Liver (tissue), 9 donors: ENCODE measurements around the gene CLMN. TPM values are rescaled to one million over a fixed set of nuclear protein-coding genes. Genes with fewer than 3 reads are reported as not detected.

Source experiments
- DNase-seq: peaks from one replicate; pipeline ENCODE4 v3.0.0-alpha.2; 2017; ENCODE audit warnings: low spot score
- H3K27ac ChIP-seq, 2 donors: one replicate each; pipeline ENCODE4 v1.7.0; 2013; ENCODE audit warnings: inconsistent platforms in 2 of 2, low read length in 2 of 2, control low read depth in 1 of 2, low read depth in 1 of 2, mild to moderate bottlenecking in 1 of 2
- H3K27me3 ChIP-seq, 4 donors: one replicate each; pipeline versions ENCODE4 v1.6.1 to v1.7.0; 2013; ENCODE audit warnings: low read length in 3 of 4, inconsistent platforms in 1 of 4, mild to moderate bottlenecking in 1 of 4, moderate library complexity in 1 of 4; ENCODE audit not compliant: control insufficient read depth in 4 of 4, insufficient read depth in 4 of 4
- H3K36me3 ChIP-seq, 4 donors: one replicate each; pipeline versions ENCODE4 v1.6.1 to v1.7.0; 2013; ENCODE audit warnings: low read length in 3 of 4, mild to moderate bottlenecking in 3 of 4, low read depth in 1 of 4, moderate library complexity in 1 of 4; ENCODE audit not compliant: control insufficient read depth in 4 of 4, insufficient read depth in 3 of 4
- H3K4me1 ChIP-seq, 4 donors: one replicate each; pipeline versions ENCODE4 v1.6.1 to v1.7.0; 2013; ENCODE audit warnings: low read length in 3 of 4, mild to moderate bottlenecking in 3 of 4, moderate library complexity in 1 of 4; ENCODE audit not compliant: control insufficient read depth in 4 of 4, insufficient read depth in 4 of 4
- H3K4me3 ChIP-seq, 3 donors: one replicate each; pipeline versions ENCODE4 v1.6.1 to v1.7.0; 2013; ENCODE audit warnings: low read length in 3 of 3, control low read depth in 1 of 3, low read depth in 1 of 3, mild to moderate bottlenecking in 1 of 3
- H3K9ac ChIP-seq, 2 donors: one replicate each; pipeline ENCODE4 v1.7.0; 2013; ENCODE audit warnings: low read length in 2 of 2, mild to moderate bottlenecking in 2 of 2, moderate library complexity in 2 of 2, control low read depth in 1 of 2, low read depth in 1 of 2
- H3K9me3 ChIP-seq, 4 donors: one replicate each; pipeline versions ENCODE4 v1.6.1 to v1.7.0; 2013; ENCODE audit warnings: low read length in 3 of 4; ENCODE audit not compliant: control insufficient read depth in 4 of 4
- FOXA1 ChIP-seq: IDR thresholded peaks from 2 replicates; pipeline ENCODE4 v1.6.1; 2016; ENCODE audit warnings: antibody characterized with exemption
- FOXA2 ChIP-seq: IDR thresholded peaks from 2 replicates; pipeline ENCODE4 v1.6.1; 2016; ENCODE audit warnings: antibody characterized with exemption
- GABPA ChIP-seq, 2 donors: IDR thresholded peaks in 1 of 2; conservative IDR thresholded peaks in 1 of 2; 2 replicates each; pipeline ENCODE4 v1.6.1; 2016; ENCODE audit warnings: antibody characterized with exemption in 2 of 2, mild to moderate bottlenecking in 1 of 2, moderate library complexity in 1 of 2
- HNF4G ChIP-seq: IDR thresholded peaks from 2 replicates; pipeline ENCODE4 v1.6.1; 2016; ENCODE audit warnings: antibody characterized with exemption
- JUND ChIP-seq, 2 donors: IDR thresholded peaks; 2 replicates each; pipeline ENCODE4 v1.6.1; 2016; ENCODE audit warnings: antibody characterized with exemption in 2 of 2
- RAD21 ChIP-seq, 2 donors: IDR thresholded peaks; 2 replicates each; pipeline ENCODE4 v1.6.1; 2016; ENCODE audit warnings: antibody characterized with exemption in 2 of 2, mild to moderate bottlenecking in 2 of 2
- RXRA ChIP-seq, 2 donors: IDR thresholded peaks; 2 replicates each; pipeline ENCODE4 v1.6.1; 2017 to 2018; ENCODE audit warnings: antibody characterized with exemption in 2 of 2, mild to moderate bottlenecking in 1 of 2
- SP1 ChIP-seq: IDR thresholded peaks from 2 replicates; pipeline ENCODE4 v1.6.1; 2018; ENCODE audit warnings: antibody characterized with exemption, mild to moderate bottlenecking
- TAF1 ChIP-seq: conservative IDR thresholded peaks from 2 replicates; pipeline ENCODE4 v1.6.1; 2016; ENCODE audit warnings: antibody characterized with exemption, mild to moderate bottlenecking
- YY1 ChIP-seq: IDR thresholded peaks from 2 replicates; pipeline ENCODE4 v1.6.1; 2016; ENCODE audit warnings: antibody characterized with exemption, mild to moderate bottlenecking
- whole genome bisulfite sequencing: extraction: QIAGEN DNeasy Blood & Tissue Kit; methylation state at CpG from one replicate; pipeline ENCODE4 v1.1.7; 2013; 5-methylcytosine and 5-hydroxymethylcytosine counted together
- polyA plus RNA-seq, 2 donors: library from polyadenylated mRNA; stranded (reverse) in 1 of 2; unstranded in 1 of 2; fragments of 200-250 nt in 1 of 2; fragments of >200 nt in 1 of 2; fragmentation: Nextera tagmentation in 1 of 2; extraction: Ambion mirVana in 1 of 2; gene quantifications; one replicate each; pipeline versions ENCODE4 v1.2.1 to v1.2.3, GENCODE V29; 2013 to 2015
- total RNA-seq, 2 donors: library from RNA; depleted of rRNA; stranded (reverse); fragments of >200 nt; gene quantifications; one replicate each; pipeline ENCODE4 v1.2.3, GENCODE V29; 2014
- TF ChIP-seq, protein P1 (sequence below): IDR thresholded peaks from 2 replicates; pipeline ENCODE4 v1.6.1; 2016; ENCODE audit warnings: antibody characterized with exemption
- TF ChIP-seq, protein P2 (sequence below): fragments of 150-350 bp; IDR thresholded peaks from 2 replicates; pipeline ENCODE4 v1.5.1; 2017; ENCODE audit warnings: improper control_type of control experiment, low read depth, low read length; ENCODE audit not compliant: missing input control
- TF ChIP-seq, protein P3 (sequence below): IDR thresholded peaks from 2 replicates; pipeline ENCODE4 v1.6.1; 2016; ENCODE audit warnings: antibody characterized with exemption
- TF ChIP-seq, protein P4 (sequence below): IDR thresholded peaks from 2 replicates; pipeline ENCODE4 v1.6.1; 2016; ENCODE audit warnings: antibody characterized with exemption
- TF ChIP-seq, protein P5 (sequence below): IDR thresholded peaks from 2 replicates; pipeline ENCODE4 v1.6.1; 2016; ENCODE audit warnings: antibody characterized with exemption, mild to moderate bottlenecking
- donor health status: healthy.
- donor health status: healthy.
- donor health status: healthy.
- donor health status: healthy.
- donor health status: healthy.

CLMN gene
- total and polyA plus RNA-seq, 4 donors: 6.0 to 41.1 (median 24.1) TPM

DNA sequence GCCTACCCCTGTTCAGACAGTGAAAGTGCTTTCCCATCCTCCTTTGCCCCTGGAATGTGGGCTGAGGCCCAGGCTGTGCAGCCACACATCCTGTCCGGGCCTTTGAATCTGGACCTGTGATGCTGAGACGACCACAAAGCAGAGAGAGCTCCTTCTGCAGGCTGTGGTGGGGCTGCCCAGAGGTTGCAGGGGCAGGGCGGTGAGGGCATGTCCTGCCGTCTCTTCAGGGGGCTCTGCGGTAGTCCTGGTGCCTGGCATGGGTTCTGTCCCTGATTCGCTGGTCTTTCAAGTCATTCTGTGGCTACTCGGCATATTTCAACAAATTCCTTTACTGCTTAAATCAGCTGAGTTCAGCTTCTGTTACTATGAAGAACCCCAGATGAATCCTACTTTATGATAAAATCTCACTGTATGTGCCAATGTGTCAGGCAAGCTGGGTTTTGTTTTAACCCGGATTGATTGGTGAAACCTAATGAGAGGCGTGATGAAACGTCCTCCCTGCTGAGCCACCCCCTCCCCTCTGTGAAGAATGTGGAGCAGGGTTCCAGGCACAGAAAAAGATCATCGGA is 99.0 kb downstream of the CLMN start (continued):
- TF ChIP-seq, protein P1, sequence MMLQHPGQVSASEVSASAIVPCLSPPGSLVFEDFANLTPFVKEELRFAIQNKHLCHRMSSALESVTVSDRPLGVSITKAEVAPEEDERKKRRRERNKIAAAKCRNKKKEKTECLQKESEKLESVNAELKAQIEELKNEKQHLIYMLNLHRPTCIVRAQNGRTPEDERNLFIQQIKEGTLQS: no peak
- no peak for TF ChIP-seq JUND (IDR thresholded peaks at IDR 0.05)
- no peak for TF ChIP-seq YY1
- no peak for TF ChIP-seq TAF1
- no peak for TF ChIP-seq FOXA1
- TF ChIP-seq SP1: no peak

DNA sequence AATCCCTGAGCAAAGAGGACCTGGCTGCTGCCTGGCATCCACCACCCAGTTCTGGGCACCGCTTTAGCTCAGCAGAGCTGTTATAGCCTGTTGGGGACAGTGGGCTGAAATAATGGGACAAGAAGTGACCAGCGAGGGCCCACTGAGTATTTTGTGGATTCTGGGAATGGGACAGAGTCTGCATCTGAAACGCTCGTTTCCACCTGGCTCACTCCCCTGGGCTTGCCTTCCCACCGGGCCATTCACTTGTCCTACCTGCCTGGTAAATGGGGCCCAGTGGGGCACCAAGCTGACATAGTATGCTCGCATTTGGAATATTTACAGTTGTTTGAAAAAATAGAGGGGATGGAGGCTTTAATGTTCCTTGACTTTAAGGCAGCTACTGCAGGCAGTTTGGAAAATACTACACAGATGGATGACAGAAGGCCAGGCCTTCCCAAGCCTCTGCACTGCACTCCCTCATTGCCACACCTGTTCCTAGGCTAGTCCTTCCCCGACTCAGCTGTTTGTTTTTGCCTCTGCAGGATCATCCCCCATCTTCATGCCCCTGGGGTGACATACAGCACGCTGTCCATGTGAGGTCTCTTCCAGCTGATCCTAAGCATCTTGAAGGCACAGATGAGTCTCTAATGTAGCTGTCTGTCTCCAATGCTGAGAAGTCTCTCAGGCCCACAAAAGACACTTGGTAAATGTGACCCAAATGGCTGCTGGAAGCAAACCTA is 101.1 kb downstream of the CLMN start:
- H3K9ac ChIP-seq: no peak overlapping the region
- H3K4me3 ChIP-seq: no peak overlapping the region
- no peaks in the 10 kb centered on the region for H3K27me3 ChIP-seq
- H3K36me3 ChIP-seq: peaks cover 0 to 5% (median 0%) of the 10 kb centered on the region in 4 donors
- no peak for DNase-seq
- no peak overlapping the region for H3K27ac ChIP-seq
- no peaks in the 10 kb centered on the region for H3K9me3 ChIP-seq
- H3K4me1 ChIP-seq: peaks cover 18 to 32% (median 28%) of the 10 kb centered on the region in 4 donors
- 91% methylated on average over 8 of the region's 8 CpGs for WGBS
- TF ChIP-seq, protein P2, sequence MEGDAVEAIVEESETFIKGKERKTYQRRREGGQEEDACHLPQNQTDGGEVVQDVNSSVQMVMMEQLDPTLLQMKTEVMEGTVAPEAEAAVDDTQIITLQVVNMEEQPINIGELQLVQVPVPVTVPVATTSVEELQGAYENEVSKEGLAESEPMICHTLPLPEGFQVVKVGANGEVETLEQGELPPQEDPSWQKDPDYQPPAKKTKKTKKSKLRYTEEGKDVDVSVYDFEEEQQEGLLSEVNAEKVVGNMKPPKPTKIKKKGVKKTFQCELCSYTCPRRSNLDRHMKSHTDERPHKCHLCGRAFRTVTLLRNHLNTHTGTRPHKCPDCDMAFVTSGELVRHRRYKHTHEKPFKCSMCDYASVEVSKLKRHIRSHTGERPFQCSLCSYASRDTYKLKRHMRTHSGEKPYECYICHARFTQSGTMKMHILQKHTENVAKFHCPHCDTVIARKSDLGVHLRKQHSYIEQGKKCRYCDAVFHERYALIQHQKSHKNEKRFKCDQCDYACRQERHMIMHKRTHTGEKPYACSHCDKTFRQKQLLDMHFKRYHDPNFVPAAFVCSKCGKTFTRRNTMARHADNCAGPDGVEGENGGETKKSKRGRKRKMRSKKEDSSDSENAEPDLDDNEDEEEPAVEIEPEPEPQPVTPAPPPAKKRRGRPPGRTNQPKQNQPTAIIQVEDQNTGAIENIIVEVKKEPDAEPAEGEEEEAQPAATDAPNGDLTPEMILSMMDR: no peak
- TF ChIP-seq YY1 (no peak), GABPA (IDR thresholded peaks at IDR 0.05 in 1 of 2, conservative IDR thresholded peaks at IDR 0.05 in 1 of 2) (no peak), RAD21 (IDR thresholded peaks at IDR 0.05) (no peak), JUND (IDR thresholded peaks at IDR 0.05) (no peak), TAF1 (no peak), HNF4G (no peak), RXRA (IDR thresholded peaks at IDR 0.05) (no peak), FOXA2 (no peak)
- TF ChIP-seq, protein P3, sequence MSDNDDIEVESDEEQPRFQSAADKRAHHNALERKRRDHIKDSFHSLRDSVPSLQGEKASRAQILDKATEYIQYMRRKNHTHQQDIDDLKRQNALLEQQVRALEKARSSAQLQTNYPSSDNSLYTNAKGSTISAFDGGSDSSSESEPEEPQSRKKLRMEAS: no peak
- TF ChIP-seq, protein P4, sequence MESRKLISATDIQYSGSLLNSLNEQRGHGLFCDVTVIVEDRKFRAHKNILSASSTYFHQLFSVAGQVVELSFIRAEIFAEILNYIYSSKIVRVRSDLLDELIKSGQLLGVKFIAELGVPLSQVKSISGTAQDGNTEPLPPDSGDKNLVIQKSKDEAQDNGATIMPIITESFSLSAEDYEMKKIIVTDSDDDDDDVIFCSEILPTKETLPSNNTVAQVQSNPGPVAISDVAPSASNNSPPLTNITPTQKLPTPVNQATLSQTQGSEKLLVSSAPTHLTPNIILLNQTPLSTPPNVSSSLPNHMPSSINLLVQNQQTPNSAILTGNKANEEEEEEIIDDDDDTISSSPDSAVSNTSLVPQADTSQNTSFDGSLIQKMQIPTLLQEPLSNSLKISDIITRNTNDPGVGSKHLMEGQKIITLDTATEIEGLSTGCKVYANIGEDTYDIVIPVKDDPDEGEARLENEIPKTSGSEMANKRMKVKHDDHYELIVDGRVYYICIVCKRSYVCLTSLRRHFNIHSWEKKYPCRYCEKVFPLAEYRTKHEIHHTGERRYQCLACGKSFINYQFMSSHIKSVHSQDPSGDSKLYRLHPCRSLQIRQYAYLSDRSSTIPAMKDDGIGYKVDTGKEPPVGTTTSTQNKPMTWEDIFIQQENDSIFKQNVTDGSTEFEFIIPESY: no peak
- TF ChIP-seq, protein P1: no peak
- TF ChIP-seq, protein P5, sequence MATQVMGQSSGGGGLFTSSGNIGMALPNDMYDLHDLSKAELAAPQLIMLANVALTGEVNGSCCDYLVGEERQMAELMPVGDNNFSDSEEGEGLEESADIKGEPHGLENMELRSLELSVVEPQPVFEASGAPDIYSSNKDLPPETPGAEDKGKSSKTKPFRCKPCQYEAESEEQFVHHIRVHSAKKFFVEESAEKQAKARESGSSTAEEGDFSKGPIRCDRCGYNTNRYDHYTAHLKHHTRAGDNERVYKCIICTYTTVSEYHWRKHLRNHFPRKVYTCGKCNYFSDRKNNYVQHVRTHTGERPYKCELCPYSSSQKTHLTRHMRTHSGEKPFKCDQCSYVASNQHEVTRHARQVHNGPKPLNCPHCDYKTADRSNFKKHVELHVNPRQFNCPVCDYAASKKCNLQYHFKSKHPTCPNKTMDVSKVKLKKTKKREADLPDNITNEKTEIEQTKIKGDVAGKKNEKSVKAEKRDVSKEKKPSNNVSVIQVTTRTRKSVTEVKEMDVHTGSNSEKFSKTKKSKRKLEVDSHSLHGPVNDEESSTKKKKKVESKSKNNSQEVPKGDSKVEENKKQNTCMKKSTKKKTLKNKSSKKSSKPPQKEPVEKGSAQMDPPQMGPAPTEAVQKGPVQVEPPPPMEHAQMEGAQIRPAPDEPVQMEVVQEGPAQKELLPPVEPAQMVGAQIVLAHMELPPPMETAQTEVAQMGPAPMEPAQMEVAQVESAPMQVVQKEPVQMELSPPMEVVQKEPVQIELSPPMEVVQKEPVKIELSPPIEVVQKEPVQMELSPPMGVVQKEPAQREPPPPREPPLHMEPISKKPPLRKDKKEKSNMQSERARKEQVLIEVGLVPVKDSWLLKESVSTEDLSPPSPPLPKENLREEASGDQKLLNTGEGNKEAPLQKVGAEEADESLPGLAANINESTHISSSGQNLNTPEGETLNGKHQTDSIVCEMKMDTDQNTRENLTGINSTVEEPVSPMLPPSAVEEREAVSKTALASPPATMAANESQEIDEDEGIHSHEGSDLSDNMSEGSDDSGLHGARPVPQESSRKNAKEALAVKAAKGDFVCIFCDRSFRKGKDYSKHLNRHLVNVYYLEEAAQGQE: no peak
